Measurements from ENCODE around the gene PIK3AP1. TPM values are rescaled to one million over a fixed set of nuclear protein-coding genes. Genes with fewer than 3 reads are reported as not detected.

PIK3AP1 gene
- total and polyA plus RNA-seq, 10 of the 15 experiments (the other 5 are each of a cell fraction or from before 2014, with no cell fraction given), result 26.2 to 306 (median 119) TPM

DNA sequence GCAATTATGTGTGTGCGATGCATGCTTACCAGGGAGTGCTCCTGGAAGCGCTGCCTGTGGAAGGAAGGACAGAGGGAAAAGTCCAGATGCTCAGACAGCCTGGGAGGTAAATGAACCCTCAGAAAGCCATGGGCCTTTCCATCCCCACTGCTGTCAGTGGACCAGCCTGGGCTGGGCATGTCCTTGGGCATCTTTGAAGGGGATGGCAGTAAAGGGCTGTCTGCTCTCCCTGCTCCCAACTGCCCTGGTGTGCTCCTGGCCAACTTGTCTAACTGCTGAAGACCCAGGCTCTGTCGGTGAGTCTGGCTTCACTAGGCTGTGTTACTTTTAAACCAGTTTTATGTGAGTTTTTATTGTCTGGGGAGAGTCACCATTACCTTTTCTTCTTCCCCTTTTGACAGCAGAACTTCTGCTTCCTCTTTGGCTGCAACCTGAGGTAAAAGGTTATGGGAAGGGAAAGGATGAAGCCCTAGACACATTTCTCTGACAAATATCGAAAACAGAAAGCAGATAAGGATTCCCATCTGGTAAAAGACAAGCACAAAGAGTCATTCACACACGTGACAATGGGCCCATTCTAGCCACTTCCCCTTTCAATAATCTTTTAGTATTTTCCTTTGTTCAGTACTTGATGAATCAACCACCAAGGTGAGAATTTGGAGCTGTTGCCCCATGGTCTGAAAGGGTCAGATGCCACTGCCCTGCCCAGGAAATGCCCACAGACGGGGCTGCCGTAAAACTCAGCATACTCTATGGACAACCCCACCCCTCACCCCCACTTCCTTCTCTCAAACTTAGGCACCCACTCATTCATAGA lies 27.6 kb upstream of the PIK3AP1 start (continued):
- TF ChIP-seq, protein P1, sequence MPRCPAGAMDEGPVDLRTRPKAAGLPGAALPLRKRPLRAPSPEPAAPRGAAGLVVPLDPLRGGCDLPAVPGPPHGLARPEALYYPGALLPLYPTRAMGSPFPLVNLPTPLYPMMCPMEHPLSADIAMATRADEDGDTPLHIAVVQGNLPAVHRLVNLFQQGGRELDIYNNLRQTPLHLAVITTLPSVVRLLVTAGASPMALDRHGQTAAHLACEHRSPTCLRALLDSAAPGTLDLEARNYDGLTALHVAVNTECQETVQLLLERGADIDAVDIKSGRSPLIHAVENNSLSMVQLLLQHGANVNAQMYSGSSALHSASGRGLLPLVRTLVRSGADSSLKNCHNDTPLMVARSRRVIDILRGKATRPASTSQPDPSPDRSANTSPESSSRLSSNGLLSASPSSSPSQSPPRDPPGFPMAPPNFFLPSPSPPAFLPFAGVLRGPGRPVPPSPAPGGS (IDR thresholded peaks at IDR 0.05; ENCODE audit: borderline replicate concordance, insufficient read depth, low read depth, low read length, poor library complexity, severe bottlenecking), result peak; percentile 27
- TF ChIP-seq SIN3A (IDR thresholded peaks at IDR 0.05; ENCODE audit: low read depth, low read length) (no peak), TCF12 (IDR thresholded peaks at IDR 0.05; ENCODE audit: low read depth, low read length) (peak; percentile 67; the same call in 1 of the 2 replicates), NR2C1 (IDR thresholded peaks at IDR 0.05) (peak; percentile 87), HCFC1 (IDR thresholded peaks at IDR 0.05; ENCODE audit: low read length) (no peak), GATAD2B (conservative IDR thresholded peaks at IDR 0.05; ENCODE audit: low read depth) (peak; percentile 86; the same call in 1 of the 2 replicates), DPF2 (IDR thresholded peaks at IDR 0.05) (peak; percentile 93), MEF2B (IDR thresholded peaks at IDR 0.05; ENCODE audit: partially characterized antibody, poor library complexity, severe bottlenecking) (peak; percentile 82), SMAD1 (IDR thresholded peaks at IDR 0.05; ENCODE audit: low read depth, partially characterized antibody) (peak; percentile 27), MTA2 (IDR thresholded peaks at IDR 0.05; ENCODE audit: low read depth) (peak; percentile 90), ZSCAN29 (IDR thresholded peaks at IDR 0.05) (no peak), MTA3 (IDR thresholded peaks at IDR 0.05; ENCODE audit: borderline replicate concordance, low read length) (peak; percentile 75; the same call in 1 of the 2 replicates), BHLHE40 (IDR thresholded peaks at IDR 0.05; ENCODE audit: borderline replicate concordance in 1 of 2, low read depth in 2 of 2, low read length in 1 of 2) (peak; percentile 97 to 99), NR2F1 (conservative IDR thresholded peaks at IDR 0.05) (peak; percentile 96), CHD2 (IDR thresholded peaks at IDR 0.05; ENCODE audit: borderline replicate concordance, low read depth, low read length) (peak; percentile 20; the same call in 1 of the 2 replicates), RELA (IDR thresholded peaks at IDR 0.05; ENCODE audit: borderline replicate concordance, partially characterized antibody) (no peak)
- TF ChIP-seq, protein P2, sequence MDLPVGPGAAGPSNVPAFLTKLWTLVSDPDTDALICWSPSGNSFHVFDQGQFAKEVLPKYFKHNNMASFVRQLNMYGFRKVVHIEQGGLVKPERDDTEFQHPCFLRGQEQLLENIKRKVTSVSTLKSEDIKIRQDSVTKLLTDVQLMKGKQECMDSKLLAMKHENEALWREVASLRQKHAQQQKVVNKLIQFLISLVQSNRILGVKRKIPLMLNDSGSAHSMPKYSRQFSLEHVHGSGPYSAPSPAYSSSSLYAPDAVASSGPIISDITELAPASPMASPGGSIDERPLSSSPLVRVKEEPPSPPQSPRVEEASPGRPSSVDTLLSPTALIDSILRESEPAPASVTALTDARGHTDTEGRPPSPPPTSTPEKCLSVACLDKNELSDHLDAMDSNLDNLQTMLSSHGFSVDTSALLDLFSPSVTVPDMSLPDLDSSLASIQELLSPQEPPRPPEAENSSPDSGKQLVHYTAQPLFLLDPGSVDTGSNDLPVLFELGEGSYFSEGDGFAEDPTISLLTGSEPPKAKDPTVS (IDR thresholded peaks at IDR 0.05; ENCODE audit: low read depth, low read length), result no peak
- TF ChIP-seq, protein P3, sequence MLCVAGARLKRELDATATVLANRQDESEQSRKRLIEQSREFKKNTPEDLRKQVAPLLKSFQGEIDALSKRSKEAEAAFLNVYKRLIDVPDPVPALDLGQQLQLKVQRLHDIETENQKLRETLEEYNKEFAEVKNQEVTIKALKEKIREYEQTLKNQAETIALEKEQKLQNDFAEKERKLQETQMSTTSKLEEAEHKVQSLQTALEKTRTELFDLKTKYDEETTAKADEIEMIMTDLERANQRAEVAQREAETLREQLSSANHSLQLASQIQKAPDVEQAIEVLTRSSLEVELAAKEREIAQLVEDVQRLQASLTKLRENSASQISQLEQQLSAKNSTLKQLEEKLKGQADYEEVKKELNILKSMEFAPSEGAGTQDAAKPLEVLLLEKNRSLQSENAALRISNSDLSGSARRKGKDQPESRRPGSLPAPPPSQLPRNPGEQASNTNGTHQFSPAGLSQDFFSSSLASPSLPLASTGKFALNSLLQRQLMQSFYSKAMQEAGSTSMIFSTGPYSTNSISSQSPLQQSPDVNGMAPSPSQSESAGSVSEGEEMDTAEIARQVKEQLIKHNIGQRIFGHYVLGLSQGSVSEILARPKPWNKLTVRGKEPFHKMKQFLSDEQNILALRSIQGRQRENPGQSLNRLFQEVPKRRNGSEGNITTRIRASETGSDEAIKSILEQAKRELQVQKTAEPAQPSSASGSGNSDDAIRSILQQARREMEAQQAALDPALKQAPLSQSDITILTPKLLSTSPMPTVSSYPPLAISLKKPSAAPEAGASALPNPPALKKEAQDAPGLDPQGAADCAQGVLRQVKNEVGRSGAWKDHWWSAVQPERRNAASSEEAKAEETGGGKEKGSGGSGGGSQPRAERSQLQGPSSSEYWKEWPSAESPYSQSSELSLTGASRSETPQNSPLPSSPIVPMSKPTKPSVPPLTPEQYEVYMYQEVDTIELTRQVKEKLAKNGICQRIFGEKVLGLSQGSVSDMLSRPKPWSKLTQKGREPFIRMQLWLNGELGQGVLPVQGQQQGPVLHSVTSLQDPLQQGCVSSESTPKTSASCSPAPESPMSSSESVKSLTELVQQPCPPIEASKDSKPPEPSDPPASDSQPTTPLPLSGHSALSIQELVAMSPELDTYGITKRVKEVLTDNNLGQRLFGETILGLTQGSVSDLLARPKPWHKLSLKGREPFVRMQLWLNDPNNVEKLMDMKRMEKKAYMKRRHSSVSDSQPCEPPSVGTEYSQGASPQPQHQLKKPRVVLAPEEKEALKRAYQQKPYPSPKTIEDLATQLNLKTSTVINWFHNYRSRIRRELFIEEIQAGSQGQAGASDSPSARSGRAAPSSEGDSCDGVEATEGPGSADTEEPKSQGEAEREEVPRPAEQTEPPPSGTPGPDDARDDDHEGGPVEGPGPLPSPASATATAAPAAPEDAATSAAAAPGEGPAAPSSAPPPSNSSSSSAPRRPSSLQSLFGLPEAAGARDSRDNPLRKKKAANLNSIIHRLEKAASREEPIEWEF (IDR thresholded peaks at IDR 0.05; ENCODE audit: insufficient replicate concordance, low read depth, low read length), result peak; percentile 90
- TF ChIP-seq, protein P4, sequence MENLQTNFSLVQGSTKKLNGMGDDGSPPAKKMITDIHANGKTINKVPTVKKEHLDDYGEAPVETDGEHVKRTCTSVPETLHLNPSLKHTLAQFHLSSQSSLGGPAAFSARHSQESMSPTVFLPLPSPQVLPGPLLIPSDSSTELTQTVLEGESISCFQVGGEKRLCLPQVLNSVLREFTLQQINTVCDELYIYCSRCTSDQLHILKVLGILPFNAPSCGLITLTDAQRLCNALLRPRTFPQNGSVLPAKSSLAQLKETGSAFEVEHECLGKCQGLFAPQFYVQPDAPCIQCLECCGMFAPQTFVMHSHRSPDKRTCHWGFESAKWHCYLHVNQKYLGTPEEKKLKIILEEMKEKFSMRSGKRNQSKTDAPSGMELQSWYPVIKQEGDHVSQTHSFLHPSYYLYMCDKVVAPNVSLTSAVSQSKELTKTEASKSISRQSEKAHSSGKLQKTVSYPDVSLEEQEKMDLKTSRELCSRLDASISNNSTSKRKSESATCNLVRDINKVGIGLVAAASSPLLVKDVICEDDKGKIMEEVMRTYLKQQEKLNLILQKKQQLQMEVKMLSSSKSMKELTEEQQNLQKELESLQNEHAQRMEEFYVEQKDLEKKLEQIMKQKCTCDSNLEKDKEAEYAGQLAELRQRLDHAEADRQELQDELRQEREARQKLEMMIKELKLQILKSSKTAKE (IDR thresholded peaks at IDR 0.05; ENCODE audit: low read depth, poor library complexity, severe bottlenecking), result peak; percentile 98

Data from GM12878 (cell line).